Measurements from ENCODE around the gene ST6GALNAC2. TPM values are rescaled to one million over a fixed set of nuclear protein-coding genes. Genes with fewer than 3 reads are reported as not detected.
"Not testable (repeated sequence)": the region's sequence is repeated elsewhere in the genome, so short reads cannot be mapped to it uniquely, and the experiment has no call there.

ST6GALNAC2 gene
- total RNA-seq, 2 donors from 2014 or later = 3.9 to 4.5 TPM

DNA sequence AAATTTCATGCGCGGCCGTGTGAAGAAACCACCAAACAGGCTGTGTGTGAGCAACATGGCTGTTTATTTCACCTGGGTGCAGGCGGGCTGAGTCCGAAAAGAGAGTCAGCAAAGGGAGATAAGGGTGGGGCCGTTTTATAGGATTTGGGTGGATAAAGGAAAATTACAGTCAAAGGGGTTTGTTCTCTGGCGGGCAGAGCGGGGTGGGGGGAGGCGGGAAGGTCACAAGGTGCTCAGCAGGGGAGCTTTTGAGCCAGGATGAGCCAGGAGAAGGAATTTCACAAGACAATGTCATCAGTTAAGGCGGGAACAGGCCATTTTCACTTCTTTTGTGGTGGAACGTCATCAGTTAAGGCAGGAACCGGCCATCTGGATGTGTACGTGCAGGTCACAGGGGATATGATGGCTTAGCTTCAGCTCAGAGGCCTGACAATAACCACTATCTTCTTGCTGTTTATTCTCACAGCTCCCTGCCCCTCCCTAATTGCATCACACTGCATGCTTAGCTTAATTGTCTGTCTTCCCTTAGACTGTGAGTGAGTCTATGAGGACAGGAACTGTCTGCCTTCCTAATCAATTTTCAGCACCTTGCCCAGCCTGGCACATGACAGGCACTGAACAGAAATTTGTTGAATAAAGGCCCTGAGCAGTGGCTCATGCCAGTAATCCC lies 25.6 kb upstream of the ST6GALNAC2 start:
- DNase-seq; intact Hi-C loops (cut with DNase I, micrococcal nuclease): not testable (repeated sequence)
- ATAC-seq = peak; percentile 48

DNA sequence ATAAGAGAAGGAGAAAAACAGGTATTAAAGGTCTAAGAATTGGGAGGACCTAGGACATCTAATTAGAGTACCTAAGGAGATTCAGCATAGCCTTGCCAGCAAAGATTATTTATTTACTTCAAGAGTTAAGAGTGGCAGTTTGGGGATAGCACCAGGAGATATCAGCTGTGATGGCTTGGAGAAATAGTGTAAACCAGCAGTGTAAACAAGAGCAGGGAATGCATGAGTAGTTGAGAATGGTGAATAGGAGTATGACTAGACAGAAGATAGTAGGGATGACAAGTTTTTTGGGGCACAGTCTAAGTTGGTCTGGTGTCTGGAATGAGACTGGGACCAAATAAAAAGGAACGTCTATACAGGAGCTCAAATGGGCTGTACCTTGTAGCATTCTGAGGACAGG lies 21.0 kb upstream of the ST6GALNAC2 start:
- intact Hi-C loops (cut with DNase I, micrococcal nuclease) = not testable (repeated sequence)

DNA sequence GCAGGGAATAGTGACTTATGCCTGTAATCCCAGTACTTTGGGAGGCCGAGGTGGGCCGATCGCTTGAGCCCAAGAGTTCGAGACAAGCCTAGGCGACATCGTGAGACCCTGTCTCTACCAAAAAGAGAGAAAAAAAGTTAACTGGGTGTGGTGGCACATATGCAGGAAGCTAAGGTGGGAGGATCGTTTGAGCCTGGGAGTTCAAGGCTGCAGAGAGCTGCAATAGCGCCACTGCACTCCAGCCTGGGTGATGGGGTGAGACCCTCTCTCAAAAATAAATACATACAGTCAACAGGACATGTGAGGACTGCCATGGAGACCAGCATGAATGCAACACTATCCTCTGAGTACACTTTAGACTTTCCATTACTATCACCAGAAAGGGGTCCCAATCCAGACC lies 15.4 kb upstream of the ST6GALNAC2 start:
- DNase-seq = no peak
- intact Hi-C loops (cut with DNase I, micrococcal nuclease) = no loop called here
- no peak for ATAC-seq

More for the DNA sequence above, 21.0 kb upstream of the ST6GALNAC2 start:
- not testable (repeated sequence) for ATAC-seq, DNase-seq

DNA sequence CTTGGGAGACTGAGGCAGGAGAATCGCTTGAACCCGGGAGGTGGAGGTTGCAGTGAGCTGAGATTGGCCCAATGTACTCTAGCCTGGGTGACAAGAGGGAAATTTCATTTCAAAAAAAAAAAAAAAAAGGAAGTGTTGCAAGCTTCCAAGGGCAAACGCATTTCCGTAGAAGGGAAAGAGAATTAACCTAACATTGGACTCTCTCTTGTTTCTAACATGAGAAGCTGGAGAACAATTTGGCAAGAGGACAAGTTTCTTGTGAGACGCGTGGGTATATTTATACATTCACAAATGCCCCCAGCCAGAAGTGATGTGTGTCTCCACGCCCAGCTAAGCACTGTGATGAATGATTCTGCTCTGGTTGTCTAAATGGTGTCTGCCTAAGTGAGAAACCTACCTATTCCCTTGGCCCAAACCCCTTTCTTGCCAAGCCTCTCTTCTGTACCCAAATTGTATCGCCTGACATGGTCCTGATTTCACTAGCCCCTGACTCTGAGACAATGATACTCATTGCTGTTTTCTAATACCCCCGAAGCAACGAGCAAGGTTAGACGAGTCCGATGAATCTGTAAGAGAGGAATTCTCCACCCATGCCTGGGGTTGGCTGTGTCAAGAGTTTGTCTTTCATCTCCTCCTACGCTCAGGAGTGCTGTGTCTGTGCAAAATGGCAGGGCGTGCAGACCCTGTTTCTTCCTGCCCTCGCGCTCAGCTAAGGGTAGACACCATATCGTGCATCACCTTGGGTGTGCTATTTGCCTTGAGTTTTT lies 14.2 kb upstream of the ST6GALNAC2 start:
- intact Hi-C loops (cut with DNase I, micrococcal nuclease) = no loop called here
- DNase-seq (no peak), ATAC-seq (no peak)

DNA sequence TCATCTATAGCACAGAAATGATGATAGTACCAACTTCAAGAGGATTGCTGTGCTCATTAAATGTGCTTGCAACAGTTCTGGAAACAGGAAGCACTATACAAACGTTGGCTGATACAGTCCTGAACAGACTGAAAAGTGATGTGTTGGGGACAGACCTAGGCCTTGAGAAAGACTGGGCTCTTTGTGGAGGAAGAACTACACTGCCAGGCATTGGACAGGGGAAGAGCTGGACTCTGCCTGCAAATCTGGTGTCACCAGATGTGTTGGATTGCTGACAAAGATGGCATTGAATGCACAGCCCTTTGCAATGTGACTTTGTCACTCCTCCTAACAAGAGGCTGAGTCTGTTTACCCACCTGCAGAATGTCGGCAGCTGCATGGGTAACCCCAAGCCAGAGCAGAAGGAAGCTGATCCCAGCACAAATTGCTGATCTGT lies 12.4 kb upstream of the ST6GALNAC2 start:
- intact Hi-C loops (cut with DNase I, micrococcal nuclease) = no loop called here
- peak; percentile 23 for ATAC-seq
- DNase-seq = no peak

DNA sequence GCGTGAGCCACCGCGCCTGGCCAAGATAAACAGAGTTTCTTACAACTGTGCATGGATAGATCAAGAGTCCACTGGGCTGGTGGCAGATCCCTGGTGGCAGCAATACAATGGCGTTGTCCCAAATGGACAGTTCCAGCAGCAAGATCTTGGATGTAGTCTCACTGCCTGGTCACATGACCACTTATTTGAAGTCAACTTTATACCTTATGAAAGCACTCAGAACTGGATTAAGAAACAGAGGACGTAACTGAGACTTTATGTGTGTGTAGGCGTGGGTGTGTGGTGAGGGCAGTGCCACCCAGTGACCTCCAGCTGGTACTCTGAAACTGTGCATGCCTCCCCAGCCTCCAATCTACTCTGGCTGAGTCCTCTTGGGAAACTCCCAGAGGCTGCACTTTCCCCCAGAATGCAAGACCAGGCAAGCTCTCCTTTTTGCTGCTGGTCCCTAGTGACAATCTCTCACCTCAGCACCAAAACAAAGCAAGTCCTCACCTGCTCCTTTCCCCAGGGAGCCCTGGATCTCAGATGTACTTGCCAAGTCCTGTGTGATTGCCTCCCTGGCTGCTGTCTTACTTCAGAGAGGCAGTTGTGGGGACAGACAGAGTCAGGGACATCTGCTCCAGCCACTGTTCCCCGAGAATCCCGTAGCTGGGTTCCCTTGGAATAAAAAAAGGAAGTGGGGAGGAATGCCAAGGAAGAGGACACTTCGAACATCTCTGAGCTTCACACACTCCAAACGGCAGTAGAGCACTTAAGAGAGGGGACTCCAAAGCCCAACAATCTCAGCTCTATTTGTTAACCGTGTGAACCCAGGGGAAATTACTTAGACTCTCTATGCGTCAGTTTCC lies 11.7 kb upstream of the ST6GALNAC2 start:
- intact Hi-C loops (cut with DNase I, micrococcal nuclease) = no loop called here
- DNase-seq = no peak

DNA sequence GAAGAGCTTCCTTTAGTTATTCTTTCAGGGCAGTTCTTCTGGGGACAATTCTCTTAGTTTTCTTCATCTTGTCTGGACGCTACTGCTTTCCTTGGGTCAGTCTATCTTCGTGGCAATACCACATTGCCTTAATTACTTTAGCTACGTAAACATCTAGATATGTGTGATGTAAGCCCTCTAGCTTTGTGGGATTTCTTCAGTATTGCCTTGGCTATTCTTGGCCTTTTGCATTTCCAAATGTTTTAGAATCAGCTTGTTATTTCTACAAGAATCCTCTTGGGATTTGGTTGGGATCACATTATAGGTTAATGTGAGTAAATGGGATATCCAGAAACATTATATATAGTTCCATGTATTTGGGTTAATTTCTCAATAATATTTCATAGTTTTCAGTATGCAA lies 9.0 kb upstream of the ST6GALNAC2 start:
- no peak for ATAC-seq
- intact Hi-C loops (cut with DNase I, micrococcal nuclease) = no loop called here
- no peak for DNase-seq

More for the DNA sequence above, 11.7 kb upstream of the ST6GALNAC2 start:
- ATAC-seq = peak; percentile 83

DNA sequence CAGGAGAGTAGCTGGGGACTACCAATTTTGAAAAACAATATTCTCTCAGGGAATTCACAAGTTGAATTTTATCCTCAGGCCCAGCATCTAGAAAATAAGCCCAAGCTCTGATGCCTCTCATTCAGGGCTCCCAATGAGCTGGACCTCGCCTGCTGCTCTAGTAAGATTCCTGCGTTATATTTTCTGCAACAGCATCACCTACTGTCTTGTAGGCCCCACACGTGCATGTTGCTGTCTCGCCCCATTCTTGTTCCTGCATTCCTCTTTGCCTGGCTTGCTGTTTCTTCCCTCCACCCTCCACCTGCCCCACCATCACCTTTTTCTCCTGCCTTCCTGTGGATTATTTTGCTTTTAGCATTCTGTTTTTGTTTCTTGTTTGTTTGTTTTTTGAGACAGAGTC lies 8.3 kb upstream of the ST6GALNAC2 start:
- intact Hi-C loops (cut with DNase I, micrococcal nuclease) = no loop called here
- ATAC-seq (no peak), DNase-seq (no peak)

DNA sequence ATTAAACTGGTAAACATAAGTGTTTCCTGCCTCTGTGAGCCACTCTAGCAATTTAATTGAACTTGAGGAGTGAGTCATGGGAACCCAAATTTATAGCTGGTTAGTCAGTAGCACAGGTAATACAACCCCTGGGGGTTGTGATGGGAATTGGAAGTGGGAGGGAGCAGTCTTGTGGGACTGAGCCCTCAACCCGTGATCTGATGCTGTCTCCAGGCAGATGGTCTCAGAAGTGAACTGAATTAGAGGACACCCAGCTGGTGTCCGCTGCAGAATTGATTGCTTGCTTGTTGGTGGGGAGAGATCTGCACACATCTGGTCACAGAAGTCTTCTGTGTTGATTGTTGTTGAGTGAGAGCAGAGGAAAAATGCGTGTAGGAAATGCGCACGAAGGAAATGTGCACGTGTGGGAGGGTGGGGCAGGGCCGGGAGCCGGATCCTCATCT lies 7.7 kb upstream of the ST6GALNAC2 start:
- DNase-seq = no peak
- ATAC-seq = no peak
- intact Hi-C loops (cut with DNase I, micrococcal nuclease) = no loop called here

DNA sequence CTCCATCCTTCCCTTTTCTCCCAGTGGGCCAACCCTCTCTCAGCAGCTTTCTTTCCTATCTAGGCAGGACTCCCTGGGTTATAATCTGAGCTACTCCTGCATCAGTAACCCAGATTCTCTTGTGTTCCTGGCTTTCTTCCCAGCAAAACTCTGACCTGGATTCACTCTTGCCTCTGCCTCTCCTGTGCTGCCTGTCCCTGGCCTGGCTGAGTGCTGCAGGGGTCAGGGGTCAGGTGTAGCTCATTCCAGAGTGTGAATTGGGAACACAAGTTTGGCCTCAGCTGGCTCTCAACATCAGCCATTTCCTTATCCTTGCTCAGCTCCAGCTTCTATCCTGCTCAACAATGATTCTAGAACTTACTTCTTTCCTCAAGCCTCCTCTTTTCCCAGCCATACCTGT lies 2.5 kb upstream of the ST6GALNAC2 start:
- ATAC-seq (no peak), DNase-seq (no peak)
- intact Hi-C loops (cut with DNase I, micrococcal nuclease) = no loop called here

DNA sequence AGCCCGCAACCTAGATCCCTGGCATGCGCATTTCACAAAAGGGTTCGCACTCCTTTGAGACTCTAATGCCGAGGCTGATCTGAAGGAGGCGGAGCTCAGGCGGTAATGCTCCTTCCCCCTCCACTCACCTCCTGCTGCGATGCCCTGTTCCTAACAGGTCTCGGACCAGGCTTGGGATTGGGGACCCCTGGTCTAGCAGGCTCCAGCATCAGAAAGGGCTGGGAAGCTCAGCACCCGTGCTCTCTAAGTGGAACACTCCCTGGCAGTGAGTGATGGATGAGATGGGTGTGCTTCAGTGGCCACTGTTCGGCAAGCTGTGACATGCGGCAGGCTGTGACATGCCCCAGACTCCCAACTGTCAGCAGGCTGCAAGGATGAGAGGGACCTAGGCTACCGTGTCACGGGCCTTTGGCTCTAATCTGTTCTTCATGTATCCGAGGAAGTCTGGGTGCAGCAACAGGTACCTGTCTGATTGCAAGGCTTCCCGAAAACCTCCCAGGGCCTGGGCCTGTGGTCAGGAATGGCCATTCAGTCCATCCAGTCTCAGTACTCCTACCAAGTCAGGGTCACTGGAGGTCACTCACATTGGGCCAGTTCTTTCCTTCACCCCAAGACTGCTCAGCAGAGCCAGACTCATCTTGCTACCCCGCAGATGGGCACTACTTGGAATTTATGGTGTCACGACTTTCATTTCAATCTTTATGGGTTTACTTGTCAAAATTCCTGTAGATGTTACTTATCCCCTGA lies 1.3 kb upstream of the ST6GALNAC2 start:
- DNase-seq (no peak), ATAC-seq (no peak)
- intact Hi-C loops (cut with DNase I, micrococcal nuclease) = no loop called here

DNA sequence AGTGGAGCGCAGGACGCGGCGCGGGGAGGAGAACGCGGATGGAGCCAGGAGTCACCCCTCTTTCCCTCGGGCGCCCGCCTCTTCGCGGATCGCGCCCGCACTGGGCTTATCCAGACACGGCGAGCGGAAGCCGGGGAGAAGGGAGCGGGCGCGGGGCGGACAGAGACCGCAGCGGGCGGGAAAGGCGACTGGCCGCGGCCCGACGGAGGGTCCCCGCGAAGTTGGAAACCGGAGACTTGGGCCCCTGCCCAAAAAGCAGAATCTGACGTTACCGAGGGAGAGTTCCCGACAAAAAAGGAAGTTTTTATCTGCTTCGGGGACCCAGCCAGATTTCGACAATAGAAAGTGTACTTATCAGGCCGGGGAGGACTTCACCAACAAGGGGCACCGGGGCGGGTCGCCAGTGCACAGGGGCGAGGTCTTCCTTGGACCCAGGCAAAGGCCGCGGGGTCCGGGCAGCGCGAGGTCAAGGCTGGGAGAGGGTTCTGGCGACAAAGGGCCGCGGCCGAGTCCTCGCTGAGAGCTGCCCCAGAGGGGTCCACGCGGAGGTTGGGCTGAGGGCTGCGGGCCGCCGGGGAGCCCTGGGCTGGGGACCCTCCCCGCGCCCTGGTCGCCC lies 519 bp downstream of the ST6GALNAC2 start:
- intact Hi-C loops (cut with DNase I, micrococcal nuclease) = no loop called here
- DNase-seq (peak in 1 of 2 donors; percentile 49), ATAC-seq (peak; percentile 53)

DNA sequence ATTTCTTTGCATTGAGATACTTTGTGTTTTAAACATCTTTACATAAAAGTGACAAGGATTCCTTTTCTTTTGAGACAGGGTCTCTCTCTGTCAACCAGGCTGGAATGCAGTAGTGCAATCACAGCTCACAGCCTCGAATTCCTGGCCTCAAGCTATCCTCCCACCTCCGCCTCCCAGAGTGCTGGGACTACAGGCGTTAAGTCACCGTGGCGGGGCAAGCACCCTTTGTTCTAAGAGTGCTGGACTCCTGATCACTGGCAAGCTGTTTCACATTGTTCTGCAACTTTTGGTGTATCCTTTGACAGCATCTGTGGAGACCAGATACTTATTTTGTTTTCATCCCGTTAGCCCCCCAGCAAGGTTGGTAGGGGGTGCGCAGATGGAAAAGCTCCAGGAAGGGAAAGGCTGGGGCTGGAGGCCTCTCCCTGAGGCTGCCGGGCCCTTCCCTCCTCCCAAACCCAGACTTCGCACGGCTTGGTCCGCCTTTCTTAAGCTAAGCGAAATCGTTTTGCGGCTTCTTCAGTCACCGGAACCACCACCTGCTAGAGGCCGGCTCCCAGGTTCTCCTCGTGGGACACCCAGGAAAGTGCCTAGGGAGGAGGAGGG lies 1.1 kb downstream of the ST6GALNAC2 start:
- DNase-seq = no peak
- intact Hi-C loops (cut with DNase I, micrococcal nuclease) = no loop called here
- ATAC-seq = no peak

DNA sequence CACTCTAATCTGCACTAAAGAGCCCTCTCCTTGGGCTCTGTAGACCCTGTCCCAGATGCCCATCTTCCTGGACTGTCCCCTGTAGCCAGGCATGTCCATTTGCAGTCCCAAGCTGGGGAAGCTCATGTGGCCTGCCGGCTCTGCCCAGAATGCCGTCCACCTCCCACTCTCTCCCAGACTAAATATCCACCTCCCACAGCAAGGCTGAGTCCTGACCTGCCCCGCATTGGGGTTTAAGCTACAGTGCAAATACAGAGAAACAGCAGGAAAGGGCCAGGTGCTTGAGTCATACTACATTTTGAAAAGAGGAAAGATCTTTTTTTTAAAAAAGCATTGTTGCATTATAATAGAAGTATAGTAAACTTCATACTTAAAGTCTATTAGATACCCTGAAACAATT lies 3.0 kb downstream of the ST6GALNAC2 start:
- DNase-seq = no peak
- intact Hi-C loops (cut with DNase I, micrococcal nuclease) = no loop called here
- no peak for ATAC-seq

DNA sequence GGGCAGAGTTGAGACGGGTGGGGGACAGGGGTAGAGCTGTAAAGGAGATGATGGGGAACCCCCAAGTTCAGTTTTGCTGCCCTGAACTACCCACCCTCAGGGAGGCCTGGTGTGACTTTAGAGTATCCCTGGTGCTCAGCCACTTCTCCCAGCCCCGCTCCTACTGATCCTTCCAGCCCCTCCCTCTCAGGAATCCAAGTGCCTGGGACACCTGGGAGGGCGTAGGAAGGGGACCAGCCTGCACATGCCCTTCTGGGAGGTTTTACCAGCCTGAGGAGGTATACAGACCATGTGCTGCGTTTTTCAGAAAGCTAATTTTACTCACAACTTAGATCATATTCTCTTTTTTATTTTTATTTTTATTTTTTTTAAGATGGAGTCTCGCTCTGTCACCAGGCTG lies 4.1 kb downstream of the ST6GALNAC2 start:
- ATAC-seq = no peak
- no peak for DNase-seq
- intact Hi-C loops (cut with DNase I, micrococcal nuclease) = no loop called here

DNA sequence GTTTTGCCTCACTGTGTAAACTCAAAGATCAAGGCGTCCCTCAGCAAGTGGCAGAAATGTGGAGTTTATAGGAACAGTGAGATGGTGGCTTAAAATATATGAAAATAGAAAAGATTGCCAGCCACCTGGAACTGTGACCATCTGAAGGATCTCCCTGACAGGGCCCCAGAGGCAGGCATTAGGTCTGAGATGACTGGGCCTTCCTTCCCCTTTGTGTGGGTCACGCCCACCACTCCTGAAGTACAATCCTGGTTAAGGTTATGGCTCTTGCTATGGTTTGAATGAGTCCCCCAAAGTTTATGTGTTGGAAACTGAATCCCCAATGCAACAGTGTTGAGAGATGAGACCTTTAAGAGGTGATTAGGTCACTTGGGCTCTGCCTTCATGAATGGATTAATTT lies 6.4 kb downstream of the ST6GALNAC2 start:
- ATAC-seq = no peak
- no peak for DNase-seq
- intact Hi-C loops (cut with DNase I, micrococcal nuclease) = no loop called here

DNA sequence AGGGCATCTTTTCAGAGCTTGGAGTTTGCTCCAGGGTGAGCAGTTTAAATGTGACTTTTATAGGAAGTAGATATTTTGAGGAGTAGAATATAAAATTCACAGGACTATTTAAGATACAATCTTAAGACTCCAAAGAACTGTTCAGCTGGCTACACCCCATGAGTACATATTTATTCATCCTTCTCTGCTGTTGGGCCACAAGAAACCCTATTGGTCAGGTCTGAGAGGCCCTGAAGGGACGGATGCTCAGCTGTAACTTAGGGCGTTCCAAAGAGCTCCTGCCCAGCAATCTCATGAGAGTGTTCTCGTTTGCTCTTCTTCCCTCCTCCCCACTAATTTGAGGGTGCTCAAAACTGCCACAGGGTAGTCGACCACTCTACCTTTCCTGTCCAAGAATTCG lies 7.3 kb downstream of the ST6GALNAC2 start:
- ATAC-seq = peak; percentile 96
- no peak for DNase-seq
- intact Hi-C loops (cut with DNase I, micrococcal nuclease) = no loop called here

DNA sequence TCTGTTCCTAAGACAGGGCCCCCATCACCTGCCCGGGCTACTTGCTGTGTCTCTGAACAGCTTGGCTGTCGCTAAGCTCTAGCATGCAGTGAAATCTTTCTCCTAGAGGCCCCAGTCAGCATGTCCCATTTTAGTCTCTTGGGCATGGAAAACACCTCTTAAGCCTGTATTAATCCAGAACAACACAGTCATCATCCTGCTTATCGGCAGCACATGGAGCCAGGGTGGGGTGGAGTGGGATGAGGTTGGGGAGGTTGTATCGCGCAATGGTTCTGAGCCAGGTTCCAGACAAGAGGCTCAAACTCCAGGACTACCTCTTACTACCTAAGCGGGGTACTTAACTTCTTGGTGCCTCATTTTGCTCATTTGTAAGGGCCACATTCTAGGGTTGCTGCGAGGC lies 7.8 kb downstream of the ST6GALNAC2 start:
- DNase-seq (no peak), ATAC-seq (no peak)
- intact Hi-C loops (cut with DNase I, micrococcal nuclease) = no loop called here
